H1 (cell line): ENCODE data around the gene THAP7. TPM values are rescaled to one million over a fixed set of nuclear protein-coding genes. Genes with fewer than 3 reads are reported as not detected.

Source experiments
- CTCF ChIA-PET: fragments of 300-600 bp; sonication (Branson Sonifier 250); formaldehyde crosslinking; loops from one replicate; lab custom pipeline; 2021; ENCODE audit not compliant: partially characterized antibody; lab: Charles Lee
- POLR2A ChIA-PET: fragments of 300-600 bp; sonication (Branson Sonifier 250); formaldehyde crosslinking; loops from one replicate; lab custom pipeline; 2021; ENCODE audit warnings: inconsistent platforms; ENCODE audit not compliant: partially characterized antibody; lab: Charles Lee
- DNase-seq, 2 experiments: peaks; one replicate each; pipeline versions ENCODE4 v3.0.0 to v3.0.0-alpha.2; 2010 to 2022; ENCODE audit warnings: low spot score in 2 of 2, low read depth in 1 of 2, mixed read lengths in 1 of 2
- FAIRE-seq: peaks from 2 replicates; lab custom pipeline; 2011; peaks lifted over from hg19 to GRCh38; lab: Jason Lieb, UNC
- H2AFZ ChIP-seq: 2 replicates; pipeline ENCODE4 v1.8.1; 2012; ENCODE audit warnings: low read length, inconsistent platforms
- H2AK5ac ChIP-seq: 2 replicates; pipeline ENCODE4 v1.6.1; 2013; ENCODE audit warnings: low read depth, low read length
- H2BK120ac ChIP-seq: replicated peaks from 2 replicates; pipeline ENCODE3; 2013; ENCODE audit warnings: low read depth, low read length, inconsistent platforms
- H2BK12ac ChIP-seq: 2 replicates; pipeline ENCODE4 v1.6.1; 2013; ENCODE audit warnings: low read depth, low read length
- H2BK15ac ChIP-seq: 2 replicates; pipeline ENCODE4 v1.6.1; 2013; ENCODE audit warnings: low read length
- H2BK20ac ChIP-seq: 2 replicates; pipeline ENCODE4 v1.6.1; 2013; ENCODE audit warnings: low read length
- H2BK5ac ChIP-seq: 2 replicates; pipeline ENCODE4 v1.6.1; 2013; ENCODE audit warnings: low read depth, low read length
- H3K14ac ChIP-seq: 2 replicates; pipeline ENCODE4 v1.6.1; 2013; ENCODE audit warnings: inconsistent platforms; ENCODE audit not compliant: insufficient read length
- H3K18ac ChIP-seq: 2 replicates; pipeline ENCODE4 v1.6.1; 2013; ENCODE audit warnings: low read length; ENCODE audit errors: extremely low read depth
- H3K23ac ChIP-seq: 2 replicates; pipeline ENCODE4 v1.6.1; 2013; ENCODE audit warnings: inconsistent platforms; ENCODE audit not compliant: insufficient read length
- H3K23me2 ChIP-seq: 2 replicates; pipeline ENCODE4 v1.6.1; 2013; ENCODE audit warnings: low read depth, low read length
- H3K27ac ChIP-seq: 2 replicates; pipeline ENCODE4 v1.6.1; 2011; ENCODE audit warnings: low read depth, low read length, inconsistent platforms
- H3K27me3 ChIP-seq, 4 experiments: replicated peaks in 1 of 4; 1 replicate in 1 of 4; 2 replicates in 3 of 4; pipeline versions ENCODE4 v1.6.1 to v1.8.1; 2011 to 2013; ENCODE audit warnings: low read length in 3 of 4, mild to moderate bottlenecking in 3 of 4, inconsistent platforms in 2 of 4, mixed read lengths in 2 of 4, moderate library complexity in 1 of 4; ENCODE audit not compliant: control insufficient read depth in 3 of 4, insufficient read depth in 3 of 4; ENCODE audit errors: extremely low read depth in 1 of 4
- H3K36me3 ChIP-seq, 4 experiments: 2 replicates each; pipeline versions ENCODE4 v1.6.1 to v1.8.1; 2011 to 2013; ENCODE audit warnings: mild to moderate bottlenecking in 4 of 4, low read length in 3 of 4, moderate library complexity in 2 of 4, control low read depth in 1 of 4, inconsistent platforms in 1 of 4; ENCODE audit not compliant: insufficient read depth in 4 of 4, control insufficient read depth in 2 of 4
- H3K4ac ChIP-seq: replicated peaks from 2 replicates; pipeline ENCODE3; 2013; ENCODE audit warnings: low read length, low read depth, mixed read lengths, inconsistent platforms; ENCODE audit not compliant: insufficient read length
- H3K4me1 ChIP-seq, 4 experiments: replicated peaks in 1 of 4; 1 replicate in 1 of 4; 2 replicates in 3 of 4; pipeline versions ENCODE4 v1.6.1 to v1.8.1; 2011 to 2013; ENCODE audit warnings: low read length in 3 of 4, inconsistent platforms in 2 of 4, mixed read lengths in 1 of 4; ENCODE audit not compliant: insufficient read depth in 4 of 4, control insufficient read depth in 3 of 4
- H3K4me2 ChIP-seq, 2 experiments: 2 replicates each; pipeline versions ENCODE4 v1.6.1 to v1.8.1; 2011 to 2013; ENCODE audit warnings: low read depth in 2 of 2, low read length in 2 of 2, control low read depth in 1 of 2, inconsistent platforms in 1 of 2, mild to moderate bottlenecking in 1 of 2; ENCODE audit not compliant: insufficient read depth in 1 of 2
- H3K4me3 ChIP-seq, 4 experiments: fragments of 200-600, 300-600 bp in 1 of 4; sonication (generic), shearing (Covaris generic), sonication (Bioruptor Twin) in 1 of 4; 2 replicates each; pipeline versions ENCODE4 v1.5.1 to v1.8.1; 2011 to 2016; ENCODE audit warnings: low read length in 4 of 4, low read depth in 3 of 4, control low read depth in 2 of 4, inconsistent platforms in 2 of 4, mild to moderate bottlenecking in 2 of 4, mixed read lengths in 1 of 4, moderate library complexity in 1 of 4; ENCODE audit not compliant: insufficient read depth in 2 of 4; ENCODE audit errors: extremely low read depth in 1 of 4
- H3K56ac ChIP-seq: replicated peaks from 2 replicates; pipeline ENCODE3; 2013; ENCODE audit warnings: low read depth, mild to moderate bottlenecking, mixed read lengths, low read length, inconsistent platforms; ENCODE audit not compliant: insufficient read length
- H3K79me1 ChIP-seq: 2 replicates; pipeline ENCODE4 v1.6.1; 2013; ENCODE audit warnings: low read depth, low read length, control low read depth
- H3K79me2 ChIP-seq, 2 experiments: 2 replicates each; pipeline versions ENCODE4 v1.6.1 to v1.8.1; 2012 to 2013; ENCODE audit warnings: low read length in 2 of 2, mild to moderate bottlenecking in 2 of 2, inconsistent platforms in 1 of 2; ENCODE audit not compliant: insufficient read depth in 2 of 2, control insufficient read depth in 1 of 2
- H3K9ac ChIP-seq, 4 experiments: replicated peaks in 1 of 4; 1 replicate in 1 of 4; 2 replicates in 3 of 4; pipeline versions ENCODE4 v1.6.1 to v1.8.1; 2011 to 2013; ENCODE audit warnings: low read depth in 3 of 4, low read length in 3 of 4, control low read depth in 2 of 4, mild to moderate bottlenecking in 2 of 4, moderate library complexity in 2 of 4, inconsistent platforms in 1 of 4; ENCODE audit errors: extremely low read depth in 1 of 4
- H3K9me3 ChIP-seq, 2 experiments: 2 replicates each; pipeline versions ENCODE4 v1.6.1 to v1.8.1; 2012 to 2013; ENCODE audit warnings: mild to moderate bottlenecking in 2 of 2, moderate library complexity in 2 of 2, control low read depth in 1 of 2, inconsistent platforms in 1 of 2, low read depth in 1 of 2, low read length in 1 of 2, mixed read lengths in 1 of 2; ENCODE audit not compliant: insufficient read depth in 2 of 2
- H4K20me1 ChIP-seq, 2 experiments: replicated peaks in 1 of 2; 2 replicates each; pipeline versions ENCODE3 to v1.8.1; 2011 to 2013; ENCODE audit warnings: inconsistent platforms in 2 of 2, low read length in 2 of 2, mild to moderate bottlenecking in 1 of 2; ENCODE audit not compliant: insufficient read depth in 2 of 2, control insufficient read depth in 1 of 2
- H4K5ac ChIP-seq: 2 replicates; pipeline ENCODE4 v1.6.1; 2013; ENCODE audit warnings: low read length, low read depth, mixed read lengths, inconsistent platforms; ENCODE audit not compliant: insufficient read length
- H4K8ac ChIP-seq: 2 replicates; pipeline ENCODE4 v1.8.0; 2013; ENCODE audit warnings: mild to moderate bottlenecking, moderate library complexity, low read length, inconsistent platforms; ENCODE audit not compliant: insufficient read depth; ENCODE audit errors: extremely low read depth
- H4K91ac ChIP-seq: replicated peaks from 2 replicates; pipeline ENCODE3; 2013; ENCODE audit warnings: low read length, mixed read lengths, inconsistent platforms; ENCODE audit not compliant: insufficient read length
- CBX8 ChIP-seq: fragments of 300-800, 300-1000 bp; sonication (generic); IDR thresholded peaks from 2 replicates; pipeline ENCODE4 v1.7.1; 2016; ENCODE audit warnings: low read depth, low read length, borderline replicate concordance
- CEBPB ChIP-seq: IDR thresholded peaks from 2 replicates; pipeline ENCODE4 v1.6.1; 2012; ENCODE audit warnings: low read depth, low read length
- GTF2F1 ChIP-seq: IDR thresholded peaks from 2 replicates; pipeline ENCODE4 v1.6.1; 2012; ENCODE audit warnings: low read depth, low read length, improper control_type of control experiment, borderline replicate concordance
- HDAC6 ChIP-seq: IDR thresholded peaks from one replicate; pipeline ENCODE4 v1.7.1; 2012; ENCODE audit warnings: low read depth, mild to moderate bottlenecking, inconsistent platforms, low read length, moderate library complexity
- POLR2A ChIP-seq, 2 experiments: IDR thresholded peaks; 1 replicate in 1 of 2; 2 replicates in 1 of 2; pipeline ENCODE4 v1.6.1; 2011; ENCODE audit warnings: low read depth in 2 of 2, low read length in 2 of 2, mild to moderate bottlenecking in 2 of 2; ENCODE audit errors: control extremely low read depth in 1 of 2
- POLR2AphosphoS5 ChIP-seq: IDR thresholded peaks from 2 replicates; pipeline ENCODE4 v1.6.1; 2011; ENCODE audit warnings: low read depth, low read length
- RFX5 ChIP-seq: IDR thresholded peaks from 2 replicates; pipeline ENCODE4 v1.6.1; 2011; ENCODE audit warnings: low read depth, low read length, improper control_type of control experiment, borderline replicate concordance
- SIX5 ChIP-seq: IDR thresholded peaks from 2 replicates; pipeline ENCODE4 v1.6.1; 2011; ENCODE audit warnings: mild to moderate bottlenecking, low read depth, low read length
- SP2 ChIP-seq: IDR thresholded peaks from 2 replicates; pipeline ENCODE4 v1.6.1; 2012; ENCODE audit warnings: mild to moderate bottlenecking, low read length, inconsistent platforms
- YY1 ChIP-seq: IDR thresholded peaks from 2 replicates; pipeline ENCODE4 v1.6.1; 2011; ENCODE audit warnings: low read depth, mild to moderate bottlenecking, low read length
- WGBS, 2 experiments: shearing (Covaris generic) in 1 of 2; methylation state at CpG; one replicate each; pipeline versions ENCODE4 v1.1.6 to v1.1.7; 2013 to 2015; ENCODE audit warnings: low lambda C conversion rate in 2 of 2, mixed read lengths in 2 of 2, inconsistent platforms in 1 of 2, low coverage in 1 of 2, missing lambda C conversion rate in 1 of 2; ENCODE audit not compliant: insufficient replicate concordance in 2 of 2, insufficient coverage in 1 of 2, insufficient read length in 1 of 2; ENCODE audit errors: extremely low coverage in 1 of 2, missing lambda C conversion rate in 1 of 2; 5-methylcytosine and 5-hydroxymethylcytosine counted together
- polyA plus RNA-seq, 7 experiments: library from polyadenylated mRNA; depleted of rRNA in 3 of 7; stranded (reverse) in 5 of 7; unstranded in 2 of 7; fragments of >200 nt in 5 of 7; fragments of 200-250 nt in 2 of 7; gene quantifications; 1 replicate in 5 of 7; 2 replicates in 1 of 7; 4 replicates in 1 of 7; pipeline versions ENCODE4 v1.2.1 to v1.2.3, GENCODE V29; 2011 to 2013; ENCODE audit warnings: missing spikeins in 2 of 7, mixed read lengths in 2 of 7
- total RNA-seq: library from RNA; stranded (reverse); fragmentation: NEBNext Ultra II Directional; extraction: Animal tissue kit (Norgen Biotek cat#: 25700); gene quantifications from 2 replicates; pipeline ENCODE4 v1.2.1, GENCODE V29; 2021
- TF ChIP-seq, protein P1 (sequence below): IDR thresholded peaks from 2 replicates; pipeline ENCODE4 v1.6.1; 2012; ENCODE audit warnings: inconsistent platforms

The THAP7 gene
- total and polyA plus RNA-seq, 2 of the 8 experiments (the other 6 are each of a cell fraction or from before 2014, with no cell fraction given), result 16.9 to 32.5 TPM

DNA sequence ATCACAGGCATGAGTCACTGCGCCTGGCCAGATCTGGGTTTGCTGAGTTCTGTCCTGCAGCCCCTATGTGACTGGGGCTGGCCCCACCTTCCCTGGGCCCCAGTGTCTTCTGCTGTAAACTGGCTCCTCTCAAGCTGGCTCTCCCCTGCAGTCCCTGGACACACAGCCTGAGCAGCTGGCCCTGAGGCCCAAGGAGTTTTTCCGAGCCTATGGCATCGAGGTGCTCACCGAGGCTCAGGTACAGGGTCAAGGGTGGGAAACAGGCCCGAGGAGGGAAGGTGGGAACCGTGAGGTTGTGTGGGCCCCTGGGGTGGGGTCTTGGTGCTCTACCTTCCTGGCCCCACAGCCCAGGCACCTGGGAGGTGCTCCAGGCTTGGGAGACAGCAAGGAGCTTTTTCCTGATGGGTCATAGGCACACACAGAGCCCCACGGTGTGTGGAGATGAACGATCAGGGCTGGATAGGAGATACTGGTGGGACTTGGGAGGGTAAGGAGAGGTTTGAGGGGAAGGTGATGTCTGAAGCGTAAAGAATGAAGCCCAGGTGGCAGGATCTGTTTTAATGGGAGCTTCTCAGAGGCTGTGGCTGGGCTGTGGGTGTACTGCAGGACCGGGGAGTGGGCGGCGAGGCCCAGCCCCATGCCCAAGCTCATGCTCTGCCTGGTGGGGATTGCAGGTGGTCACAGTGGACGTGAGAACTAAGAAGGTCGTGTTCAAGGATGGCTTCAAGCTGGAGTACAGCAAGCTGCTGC lies 26.2 kb downstream of the THAP7 start:
- peaks cover 0 to 16% (median 9%) of the 10 kb centered on the region in 4 experiments; a peak in 6 of 7 replicates for H3K4me1 ChIP-seq
- no peak for FAIRE-seq
- WGBS, 2 experiments, result 88% methylated on average over 13 of the region's 14 CpGs; no CpG with 5 or more reads in 1 of the 2 experiments

More for the DNA sequence above, 26.2 kb downstream of the THAP7 start:
- Histone ChIP-seq H3K18ac (no peak overlapping the region), H2BK12ac (no peak overlapping the region), H3K56ac (no peak overlapping the region), H3K23me2 (0 out of 2 replicates have a peak, but pooled peaks cover 2% of the 10 kb centered on the region), H2BK20ac (no peak overlapping the region), H4K20me1 (peaks cover 1 to 2% of the 10 kb centered on the region in 2 experiments), H3K14ac (no peak overlapping the region), H2BK5ac (no peak overlapping the region), H3K4ac (no peak overlapping the region), H3K36me3 (no peaks in the 10 kb centered on the region), H2AK5ac (no peak overlapping the region), H2AFZ (no peak overlapping the region), H3K9ac (no peak overlapping the region), H3K27me3 (peaks cover 0 to 17% (median 7%) of the 10 kb centered on the region in 4 experiments; a peak in 3 of 7 replicates), H3K4me3 (no peak overlapping the region), H3K79me1 (no peaks in the 10 kb centered on the region), H3K79me2 (no peaks in the 10 kb centered on the region), H3K27ac (no peak overlapping the region), H2BK15ac (no peak overlapping the region), H3K4me2 (no peak overlapping the region), H4K8ac (no peak overlapping the region; the same call in 1 of the 2 replicates), H4K5ac (no peak overlapping the region), H3K23ac (no peak overlapping the region), H2BK120ac (no peak overlapping the region), H4K91ac (no peak overlapping the region), H3K9me3 (peaks cover 11 to 17% of the 10 kb centered on the region in 2 experiments)
- POLR2A ChIA-PET, result interaction anchor here (0.9 to 3.0 kb wide), 3 partner anchors 16 to 20 kb away, joined by 3 to 7 read pairs (median 3); no protein-coding TSS in a partner anchor
- CTCF ChIA-PET, result interaction anchor here (0.7 to 10.9 kb wide), 7 partner anchors 9 to 127 kb away, joined by 3 to 115 read pairs (median 6); partner anchors contain the start of gene AIFM3
- no peak for DNase-seq
- TF ChIP-seq CEBPB, result no peak
- TF ChIP-seq GTF2F1, result no peak
- no peak for TF ChIP-seq POLR2A (IDR thresholded peaks at IDR 0.05; ENCODE audit: control extremely low read depth in 1 of 2, low read depth in 2 of 2, low read length in 2 of 2)
- TF ChIP-seq HDAC6, result no peak
- no peak for TF ChIP-seq POLR2AphosphoS5
- TF ChIP-seq SP2, result no peak
- TF ChIP-seq, protein P1, sequence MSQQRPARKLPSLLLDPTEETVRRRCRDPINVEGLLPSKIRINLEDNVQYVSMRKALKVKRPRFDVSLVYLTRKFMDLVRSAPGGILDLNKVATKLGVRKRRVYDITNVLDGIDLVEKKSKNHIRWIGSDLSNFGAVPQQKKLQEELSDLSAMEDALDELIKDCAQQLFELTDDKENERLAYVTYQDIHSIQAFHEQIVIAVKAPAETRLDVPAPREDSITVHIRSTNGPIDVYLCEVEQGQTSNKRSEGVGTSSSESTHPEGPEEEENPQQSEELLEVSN, result no peak
- TF ChIP-seq SIX5, result no peak
- no peak for TF ChIP-seq YY1
- TF ChIP-seq CBX8, result no peak
- no peak for TF ChIP-seq RFX5
